Coronary artery (tissue), 2 donors: ENCODE data around the gene IREB2.
A peak's percentile ranks its signal among the peaks of the same experiment; 100 is the strongest.

Experiments used
- DNase-seq: peaks from one replicate; pipeline ENCODE4 v3.0.0-alpha.2; 2017; ENCODE audit warnings: low spot score
- H3K27ac ChIP-seq, 2 donors: fragments of 200-600 bp; sonication (generic); one replicate each; pipeline ENCODE4 v1.5.1; 2016 to 2019
- H3K4me3 ChIP-seq: fragments of 200-600 bp; sonication (generic); 2 replicates; pipeline ENCODE4 v1.5.1; 2016; ENCODE audit warnings: mild to moderate bottlenecking, moderate library complexity
- CTCF ChIP-seq: fragments of 200-600 bp; sonication (generic); IDR thresholded peaks from one replicate; pipeline ENCODE4 v1.5.1; 2019; ENCODE audit warnings: antibody characterized with exemption

Gene IREB2

GRCh38 chr15:78540871-78541743 is 103.1 kb downstream of the IREB2 start:
- H3K4me3 ChIP-seq: peak overlapping the region; percentile 95
- DNase-seq: no peak
- no peak for TF ChIP-seq CTCF
- H3K27ac ChIP-seq: peak overlapping the region; percentile 96 to 98

- H3K27ac ChIP-seq: no peak overlapping the region
- DNase-seq: no peak
- no peak for TF ChIP-seq CTCF
- H3K4me3 ChIP-seq: peak overlapping the region; percentile 95
Observed at GRCh38 chr15:78541744-78542034, 103.7 kb downstream of the IREB2 start.

- Histone ChIP-seq H3K4me3 (no peak overlapping the region), H3K27ac (no peak overlapping the region)
- TF ChIP-seq CTCF: no peak
- DNase-seq: no peak
Observed at GRCh38 chr15:78542647-78543046, 104.6 kb downstream of the IREB2 start.

DNA sequence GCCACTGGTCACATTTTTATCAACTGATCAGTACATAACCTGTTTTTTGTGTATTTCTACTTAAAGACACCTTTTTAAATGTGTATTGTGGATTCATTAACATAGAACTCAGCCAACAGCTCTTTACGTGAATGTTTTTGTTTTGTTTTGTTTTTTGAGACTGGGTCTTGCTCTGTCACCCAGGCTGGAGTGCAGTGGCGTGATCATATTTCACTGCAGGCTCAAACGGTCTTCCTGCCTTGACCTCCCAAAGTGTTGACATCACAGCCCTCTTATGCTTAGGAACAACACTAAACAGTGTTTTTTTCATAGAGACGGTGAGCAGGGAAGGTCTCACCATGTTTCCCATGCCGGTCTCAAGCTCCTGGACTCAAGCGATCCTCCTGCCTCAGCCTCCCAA is 112.2 kb downstream of the IREB2 start:
- Histone ChIP-seq H3K4me3 (no peak overlapping the region), H3K27ac (no peak overlapping the region)
- TF ChIP-seq CTCF: no peak
- no peak for DNase-seq

DNA sequence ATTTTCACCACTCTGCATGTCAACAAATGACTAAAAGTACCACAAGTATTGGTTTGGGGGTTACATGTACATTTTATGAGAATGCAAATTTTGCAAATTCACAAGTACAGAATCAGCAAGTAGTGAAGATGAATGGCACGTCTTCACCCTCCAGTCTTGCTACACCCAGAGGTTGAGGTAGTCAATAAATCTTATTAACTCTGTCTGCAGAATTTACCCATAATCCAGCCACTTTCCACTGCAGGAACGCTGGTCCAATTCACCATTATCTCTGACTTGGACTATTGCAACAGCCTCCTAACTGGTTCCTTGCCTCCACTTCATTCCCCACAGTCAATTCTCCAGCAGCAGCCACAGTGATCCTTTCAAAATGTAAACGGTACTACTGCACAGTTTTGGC is 112.8 kb downstream of the IREB2 start:
- no peak for DNase-seq
- H3K27ac ChIP-seq: no peak overlapping the region
- H3K4me3 ChIP-seq: no peak overlapping the region
- no peak for TF ChIP-seq CTCF
